Mammary epithelial cell (primary cell): ENCODE data around the gene RAET1E.
"Not testable (repeated sequence)": the region's sequence is repeated elsewhere in the genome, so short reads cannot be mapped to it uniquely, and the experiment has no call there.

Experiments used
- EZH2 ChIP-seq: IDR thresholded peaks from 2 replicates; pipeline ENCODE4 v1.6.1; 2012; ENCODE audit warnings: low read length, inconsistent platforms, borderline replicate concordance
- TF ChIP-seq, protein P1 (sequence below), 2 donors: IDR thresholded peaks in 1 of 2; conservative IDR thresholded peaks in 1 of 2; 2 replicates each; pipeline ENCODE4 v1.5.1; 2011 to 2012; ENCODE audit warnings: inconsistent platforms in 2 of 2, low read length in 2 of 2, mild to moderate bottlenecking in 2 of 2, control low read depth in 1 of 2, low read depth in 1 of 2; ENCODE audit not compliant: insufficient read depth in 1 of 2; ENCODE audit errors: extremely low read depth in 1 of 2

DNA sequence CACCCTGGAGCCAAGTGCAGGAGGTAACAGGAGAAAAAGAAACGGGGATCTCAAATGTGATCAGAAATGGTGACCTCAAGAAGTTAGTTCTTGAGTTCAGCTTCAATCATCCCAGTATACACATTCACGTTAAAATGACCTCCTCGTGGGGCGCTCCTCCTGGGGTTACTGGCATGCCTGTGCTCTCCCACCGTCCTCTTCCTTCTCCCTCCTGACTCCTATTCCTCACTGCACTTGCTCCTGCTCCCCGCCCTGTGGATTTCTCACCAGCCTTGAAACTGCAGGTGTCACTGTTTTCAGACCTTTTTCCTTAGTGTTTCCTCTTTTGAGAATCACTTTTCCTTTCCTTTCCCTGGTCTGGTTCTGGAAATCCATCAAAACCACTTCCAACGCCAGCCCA lies 48.7 kb upstream of the RAET1E start:
- TF ChIP-seq, protein P1, sequence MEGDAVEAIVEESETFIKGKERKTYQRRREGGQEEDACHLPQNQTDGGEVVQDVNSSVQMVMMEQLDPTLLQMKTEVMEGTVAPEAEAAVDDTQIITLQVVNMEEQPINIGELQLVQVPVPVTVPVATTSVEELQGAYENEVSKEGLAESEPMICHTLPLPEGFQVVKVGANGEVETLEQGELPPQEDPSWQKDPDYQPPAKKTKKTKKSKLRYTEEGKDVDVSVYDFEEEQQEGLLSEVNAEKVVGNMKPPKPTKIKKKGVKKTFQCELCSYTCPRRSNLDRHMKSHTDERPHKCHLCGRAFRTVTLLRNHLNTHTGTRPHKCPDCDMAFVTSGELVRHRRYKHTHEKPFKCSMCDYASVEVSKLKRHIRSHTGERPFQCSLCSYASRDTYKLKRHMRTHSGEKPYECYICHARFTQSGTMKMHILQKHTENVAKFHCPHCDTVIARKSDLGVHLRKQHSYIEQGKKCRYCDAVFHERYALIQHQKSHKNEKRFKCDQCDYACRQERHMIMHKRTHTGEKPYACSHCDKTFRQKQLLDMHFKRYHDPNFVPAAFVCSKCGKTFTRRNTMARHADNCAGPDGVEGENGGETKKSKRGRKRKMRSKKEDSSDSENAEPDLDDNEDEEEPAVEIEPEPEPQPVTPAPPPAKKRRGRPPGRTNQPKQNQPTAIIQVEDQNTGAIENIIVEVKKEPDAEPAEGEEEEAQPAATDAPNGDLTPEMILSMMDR (conservative IDR thresholded peaks at IDR 0.05 in 1 of 2, IDR thresholded peaks at IDR 0.05 in 1 of 2; ENCODE audit: extremely low read depth in 1 of 2, insufficient read depth in 1 of 2, low read depth in 1 of 2, low read length in 2 of 2), result not testable (repeated sequence)
- TF ChIP-seq EZH2, result not testable (repeated sequence)
